KMS-11 (cell line): ENCODE data around the gene MADD.
A peak's percentile ranks its signal among the peaks of the same experiment; 100 is the strongest.

ENCODE experiments used
- H2AFZ ChIP-seq: fragments of 200-600 bp; sonication (generic); 2 replicates; pipeline ENCODE4 v1.6.1; 2016; ENCODE audit warnings: antibody characterized with exemption, mixed run types, low read depth
- H3K27ac ChIP-seq: fragments of 200-600 bp; sonication (generic); 2 replicates; pipeline ENCODE4 v1.6.1; 2016; ENCODE audit warnings: mild to moderate bottlenecking, mixed run types
- H3K27me3 ChIP-seq: fragments of 200-600 bp; sonication (generic); 2 replicates; pipeline ENCODE4 v1.6.1; 2017; ENCODE audit warnings: mild to moderate bottlenecking, low read depth, mixed run types, moderate library complexity; ENCODE audit not compliant: insufficient read depth
- H3K36me3 ChIP-seq: fragments of 200-600 bp; sonication (generic); 2 replicates; pipeline ENCODE4 v1.6.1; 2017; ENCODE audit warnings: mild to moderate bottlenecking, mixed run types; ENCODE audit not compliant: insufficient read depth
- H3K4me1 ChIP-seq: fragments of 200-600 bp; sonication (generic); 2 replicates; pipeline ENCODE4 v1.6.1; 2016; ENCODE audit warnings: mild to moderate bottlenecking, low read depth, mixed run types; ENCODE audit not compliant: poor library complexity, severe bottlenecking
- H3K4me2 ChIP-seq: fragments of 200-600 bp; sonication (generic); 2 replicates; pipeline ENCODE4 v1.7.0; 2016; ENCODE audit warnings: mild to moderate bottlenecking, mixed run types
- H3K4me3 ChIP-seq: fragments of 200-600 bp; sonication (generic); IDR thresholded peaks from 2 replicates; pipeline ENCODE4 v1.6.1; 2017; ENCODE audit warnings: low read depth, low read length, mixed read lengths; ENCODE audit not compliant: insufficient read depth
- H3K79me2 ChIP-seq: fragments of 200-600 bp; sonication (generic); 2 replicates; pipeline ENCODE4 v1.6.1; 2016; ENCODE audit warnings: low read depth, mixed run types; ENCODE audit not compliant: insufficient read depth
- H3K9ac ChIP-seq: fragments of 200-600 bp; sonication (generic); 2 replicates; pipeline ENCODE4 v1.6.1; 2016; ENCODE audit warnings: mild to moderate bottlenecking, mixed run types
- H4K20me1 ChIP-seq: fragments of 200-600 bp; sonication (generic); 2 replicates; pipeline ENCODE4 v1.6.1; 2016; ENCODE audit warnings: mild to moderate bottlenecking, mixed run types; ENCODE audit not compliant: insufficient read depth
- CTCF ChIP-seq: fragments of 200-600 bp; sonication (generic); conservative IDR thresholded peaks from 2 replicates; pipeline ENCODE4 v1.6.1; 2017; ENCODE audit warnings: low read depth, mild to moderate bottlenecking, antibody characterized with exemption, low read length, moderate library complexity, mixed read lengths

MADD gene

GRCh38 chr11:47247502-47247901 lies 22.4 kb upstream of the MADD start:
- Histone ChIP-seq H3K79me2 (peaks cover 4% of the 10 kb centered on the region; the same call in 1 of the 2 replicates), H3K4me2 (peak overlapping the region; percentile 91), H3K27ac (no peak overlapping the region), H3K4me3 (no peak overlapping the region), H3K4me1 (peaks cover 21% of the 10 kb centered on the region), H2AFZ (no peak overlapping the region), H3K27me3 (no peaks in the 10 kb centered on the region), H3K9ac (no peak overlapping the region), H4K20me1 (no peaks in the 10 kb centered on the region), H3K36me3 (no peaks in the 10 kb centered on the region)
- no peak for TF ChIP-seq CTCF

- H3K4me1 ChIP-seq: peaks cover 21% of the 10 kb centered on the region
- H3K4me3 ChIP-seq: no peak overlapping the region
- no peaks in the 10 kb centered on the region for H4K20me1 ChIP-seq
- H3K27ac ChIP-seq: peak overlapping the region; percentile 62
- H3K9ac ChIP-seq: peak overlapping the region; percentile 82
- peaks cover 4% of the 10 kb centered on the region; the same call in 1 of the 2 replicates for H3K79me2 ChIP-seq
- H3K36me3 ChIP-seq: no peaks in the 10 kb centered on the region
- peak overlapping the region; percentile 97 for H2AFZ ChIP-seq
- no peak for TF ChIP-seq CTCF
- H3K4me2 ChIP-seq: peak overlapping the region; percentile 91
- H3K27me3 ChIP-seq: no peaks in the 10 kb centered on the region
These were observed 21.6 kb upstream of the MADD start for GRCh38 chr11:47248304-47248663.

- H3K27ac ChIP-seq: peak within 1 kb of the TSS; percentile 62
- no peaks in the 10 kb centered on the region for H4K20me1 ChIP-seq
- peak within 1 kb of the TSS; percentile 91 for H3K4me2 ChIP-seq
- TF ChIP-seq CTCF: no peak
- no peaks in the 10 kb centered on the region for H3K36me3 ChIP-seq
- H3K4me1 ChIP-seq: peaks cover 21% of the 10 kb centered on the region
- H3K27me3 ChIP-seq: no peaks in the 10 kb centered on the region
- H3K4me3 ChIP-seq: no peak within 1 kb of the TSS
- peaks cover 4% of the 10 kb centered on the region; the same call in 1 of the 2 replicates for H3K79me2 ChIP-seq
- peak within 1 kb of the TSS; percentile 97 for H2AFZ ChIP-seq
- H3K9ac ChIP-seq: peak within 1 kb of the TSS; percentile 82
These were observed 21.1 kb upstream of the MADD start, which contains the start of gene ACP2 for GRCh38 chr11:47248664-47249377. Gene ACP2 (minus strand): TSS chr11:47248814. CDS start chr11:47248789, 25 bp downstream.

- Histone ChIP-seq H3K79me2 (peaks cover 4% of the 10 kb centered on the region; the same call in 1 of the 2 replicates), H4K20me1 (no peaks in the 10 kb centered on the region), H3K27ac (peak overlapping the region; percentile 62; the same call in 1 of the 2 replicates), H3K4me2 (peak overlapping the region; percentile 91), H2AFZ (peak overlapping the region; percentile 97), H3K4me3 (no peak overlapping the region), H3K9ac (peak overlapping the region; percentile 82; the same call in 1 of the 2 replicates), H3K27me3 (no peaks in the 10 kb centered on the region), H3K36me3 (no peaks in the 10 kb centered on the region), H3K4me1 (peaks cover 21% of the 10 kb centered on the region)
- no peak for TF ChIP-seq CTCF
These were observed 20.6 kb upstream of the MADD start for GRCh38 chr11:47249378-47249715.
